Ishikawa (cell line): ENCODE results near the gene BIN1.

ENCODE experiments used
- CEBPB ChIP-seq: IDR thresholded peaks from 2 replicates; pipeline ENCODE4 v1.6.1; 2012
- CREB1 ChIP-seq: IDR thresholded peaks from 2 replicates; pipeline ENCODE4 v1.6.1; 2012; ENCODE audit warnings: low read depth
- FOXM1 ChIP-seq: IDR thresholded peaks from 2 replicates; pipeline ENCODE4 v1.6.1; 2012; ENCODE audit warnings: low read depth, borderline replicate concordance
- NFIC ChIP-seq: IDR thresholded peaks from 2 replicates; pipeline ENCODE4 v1.6.1; 2012
- RAD21 ChIP-seq: IDR thresholded peaks from 2 replicates; pipeline ENCODE4 v1.6.1; 2012; ENCODE audit warnings: low read depth
- REST ChIP-seq: IDR thresholded peaks from 2 replicates; pipeline ENCODE4 v1.6.1; 2012; ENCODE audit warnings: low read depth, mild to moderate bottlenecking
- TEAD4 ChIP-seq: IDR thresholded peaks from 2 replicates; pipeline ENCODE4 v1.6.1; 2012
- YY1 ChIP-seq: IDR thresholded peaks from 2 replicates; pipeline ENCODE4 v1.6.1; 2012; ENCODE audit warnings: low read depth

- TF ChIP-seq REST, result no peak
- no peak for TF ChIP-seq FOXM1
- TF ChIP-seq NFIC, result no peak
- no peak for TF ChIP-seq RAD21
- TF ChIP-seq TEAD4, result no peak
- no peak for TF ChIP-seq CEBPB
- TF ChIP-seq CREB1, result no peak
- TF ChIP-seq YY1, result no peak
Observed at GRCh38 chr2:127084611-127085316, 22.2 kb downstream of the BIN1 start.
